GM12878 (cell line): Measurements from ENCODE around the gene IFI30. TPM values are rescaled to one million over a fixed set of nuclear protein-coding genes. Genes with fewer than 3 reads are reported as not detected.

Experiments used
- ZNF687 ChIP-seq: fragments of 450-650 bp; IDR thresholded peaks from 2 replicates; pipeline ENCODE4 v1.6.1; 2017; ENCODE audit warnings: mild to moderate bottlenecking, moderate library complexity
- polyA plus RNA-seq, 11 experiments: library from polyadenylated mRNA; depleted of rRNA in 4 of 11; unstranded in 6 of 11; stranded (reverse) in 5 of 11; fragments of >200 nt; fragmentation: Nextera tagmentation in 4 of 11; fragmentation: Illumina TruSeq in 1 of 11; extraction: Ambion mirVana in 4 of 11; extraction: Trizol in 1 of 11; gene quantifications; 1 replicate in 1 of 11; 2 replicates in 10 of 11; pipeline versions ENCODE4 v1.2.1 to v1.2.3, GENCODE V29; 2011 to 2016; ENCODE audit warnings: inconsistent platforms in 2 of 11, missing spikeins in 2 of 11, low read depth in 1 of 11
- small RNA-seq: library from RNA; depleted of rRNA; stranded (forward); fragments of <200 nt; gene quantifications from one replicate; pipeline ENCODE3, GENCODE V24; 2014
- total RNA-seq, 4 experiments: library from RNA; depleted of rRNA in 3 of 4; stranded (reverse); fragments of >200 nt in 3 of 4; fragmentation: Illumina TruSeq in 1 of 4; extraction: Trizol in 1 of 4; gene quantifications; 2 replicates each; pipeline versions ENCODE4 v1.2.1 to v1.2.3, GENCODE V29; 2013 to 2021

IFI30 gene
- total and polyA plus RNA-seq, 10 of the 15 experiments (the other 5 are each of a cell fraction or from before 2014, with no cell fraction given), result 221 to 1,112 (median 451) TPM

GRCh38 chr19:18226956-18227780 lies 53.6 kb downstream of the IFI30 start (continued):
- TF ChIP-seq ZNF687, result no peak

Small RNAs within 50 kb of the gene (small RNA-seq; reads per million reads assigned to genes)
- gene IFI30, result 0.62 reads per million, percentile 15 among the genes with 10 or more reads in this experiment

Other genes starting within 250 kb of the IFI30 start
Only the 7 nearest of the 16 such genes appear.
- 26.9 and 28.9 TPM in 2 replicates for gene IL12RB1, start 86.9 kb upstream of the IFI30 start, total RNA-seq (2014; rRNA removed)
- gene IL12RB1, start 86.9 kb upstream of the IFI30 start, total RNA-seq (2014; rRNA removed; fragmentation: Illumina TruSeq; extraction: Trizol), result 15.5 and 16.1 TPM in 2 replicates
- gene IL12RB1, start 86.9 kb upstream of the IFI30 start, total RNA-seq (2021), result 28.1 and 29.9 TPM in 2 replicates
- gene IL12RB1, start 86.9 kb upstream of the IFI30 start, polyA plus RNA-seq (2011; rRNA removed), result 5.5 and 10.8 TPM in 2 replicates
- 6.8 and 14.0 TPM in 2 replicates for gene IL12RB1, start 86.9 kb upstream of the IFI30 start, polyA plus RNA-seq (2014; fragmentation: Illumina TruSeq; extraction: Trizol)
- 1 to 10 TPM; 2.8 to 7.1 TPM for gene IL12RB1, start 86.9 kb upstream of the IFI30 start, polyA plus RNA-seq (2014; fragmentation: Nextera tagmentation; extraction: Ambion mirVana)
- gene IL12RB1, start 86.9 kb upstream of the IFI30 start, polyA plus RNA-seq (2014; rRNA removed), result 26.9 and 30.3 TPM in 2 replicates
- gene IL12RB1, start 86.9 kb upstream of the IFI30 start, polyA plus RNA-seq (2016; fragmentation: Nextera tagmentation; extraction: Ambion mirVana), result 10 to 100 TPM; 19.2 to 21.0 TPM
- gene MAST3, start 76.0 kb upstream of the IFI30 start, total RNA-seq (2014; rRNA removed), result 6.1 and 6.4 TPM in 2 replicates
- 2.7 and 3.0 TPM in 2 replicates for gene MAST3, start 76.0 kb upstream of the IFI30 start, total RNA-seq (2014; rRNA removed; fragmentation: Illumina TruSeq; extraction: Trizol)
- gene MAST3, start 76.0 kb upstream of the IFI30 start, total RNA-seq (2021), result 21.5 and 22.2 TPM in 2 replicates
- 1.9 and 4.5 TPM in 2 replicates for gene MAST3, start 76.0 kb upstream of the IFI30 start, polyA plus RNA-seq (2011; rRNA removed)
- 2.8 and 5.3 TPM in 2 replicates for gene MAST3, start 76.0 kb upstream of the IFI30 start, polyA plus RNA-seq (2014; fragmentation: Illumina TruSeq; extraction: Trizol)
- gene MAST3, start 76.0 kb upstream of the IFI30 start, polyA plus RNA-seq (2014; fragmentation: Nextera tagmentation; extraction: Ambion mirVana), result 1 to 10 TPM; 3.5 to 8.5 TPM
- 9.7 and 11.8 TPM in 2 replicates for gene MAST3, start 76.0 kb upstream of the IFI30 start, polyA plus RNA-seq (2014; rRNA removed)
- gene MAST3, start 76.0 kb upstream of the IFI30 start, polyA plus RNA-seq (2016; fragmentation: Nextera tagmentation; extraction: Ambion mirVana), result 10 to 100 TPM in 1 of 2 experiments, 1 to 10 TPM in 1; 9.7 to 10.5 TPM
- gene PIK3R2, start 20.6 kb upstream of the IFI30 start, total RNA-seq (2014; rRNA removed), result 6.3 and 8.0 TPM in 2 replicates
- gene PIK3R2, start 20.6 kb upstream of the IFI30 start, total RNA-seq (2014; rRNA removed; fragmentation: Illumina TruSeq; extraction: Trizol), result 1.9 and 3.9 TPM in 2 replicates
- 22.6 and 23.3 TPM in 2 replicates for gene PIK3R2, start 20.6 kb upstream of the IFI30 start, total RNA-seq (2021)
- gene PIK3R2, start 20.6 kb upstream of the IFI30 start, polyA plus RNA-seq (2011; rRNA removed), result 2.9 and 6.4 TPM in 2 replicates
- 0.73 and 3.4 TPM in 2 replicates for gene PIK3R2, start 20.6 kb upstream of the IFI30 start, polyA plus RNA-seq (2014; fragmentation: Illumina TruSeq; extraction: Trizol)
- under 1 TPM; 0.26 to 0.75 TPM for gene PIK3R2, start 20.6 kb upstream of the IFI30 start, polyA plus RNA-seq (2014; fragmentation: Nextera tagmentation; extraction: Ambion mirVana)
- 5.2 and 5.8 TPM in 2 replicates for gene PIK3R2, start 20.6 kb upstream of the IFI30 start, polyA plus RNA-seq (2014; rRNA removed)
- gene PIK3R2, start 20.6 kb upstream of the IFI30 start, polyA plus RNA-seq (2016; fragmentation: Nextera tagmentation; extraction: Ambion mirVana), result 1 to 10 TPM; 1.1 TPM
- 26.7 and 32.0 TPM in 2 replicates for gene MPV17L2, start 19.4 kb downstream of the IFI30 start, total RNA-seq (2014; rRNA removed)
- gene MPV17L2, start 19.4 kb downstream of the IFI30 start, total RNA-seq (2014; rRNA removed; fragmentation: Illumina TruSeq; extraction: Trizol), result 13.6 and 15.4 TPM in 2 replicates
- gene MPV17L2, start 19.4 kb downstream of the IFI30 start, total RNA-seq (2021), result 17.9 and 19.9 TPM in 2 replicates
- 7.1 and 17.1 TPM in 2 replicates for gene MPV17L2, start 19.4 kb downstream of the IFI30 start, polyA plus RNA-seq (2011; rRNA removed)
- 10.4 and 25.9 TPM in 2 replicates for gene MPV17L2, start 19.4 kb downstream of the IFI30 start, polyA plus RNA-seq (2014; fragmentation: Illumina TruSeq; extraction: Trizol)
- 1 to 10 TPM; 5.1 to 7.7 TPM for gene MPV17L2, start 19.4 kb downstream of the IFI30 start, polyA plus RNA-seq (2014; fragmentation: Nextera tagmentation; extraction: Ambion mirVana)
- 39.4 and 44.5 TPM in 2 replicates for gene MPV17L2, start 19.4 kb downstream of the IFI30 start, polyA plus RNA-seq (2014; rRNA removed)
- 10 to 100 TPM; 46.2 to 57.2 TPM for gene MPV17L2, start 19.4 kb downstream of the IFI30 start, polyA plus RNA-seq (2016; fragmentation: Nextera tagmentation; extraction: Ambion mirVana)
- 0.98 and 1.2 TPM in 2 replicates for gene RAB3A, start 30.2 kb downstream of the IFI30 start, total RNA-seq (2014; rRNA removed)
- gene RAB3A, start 30.2 kb downstream of the IFI30 start, total RNA-seq (2014; rRNA removed; fragmentation: Illumina TruSeq; extraction: Trizol), result 0.51 and 0.67 TPM in 2 replicates
- 2.9 and 3.5 TPM in 2 replicates for gene RAB3A, start 30.2 kb downstream of the IFI30 start, total RNA-seq (2021)
- 1.3 and 2.8 TPM in 2 replicates for gene RAB3A, start 30.2 kb downstream of the IFI30 start, polyA plus RNA-seq (2011; rRNA removed)
- 0.54 and 1.1 TPM in 2 replicates for gene RAB3A, start 30.2 kb downstream of the IFI30 start, polyA plus RNA-seq (2014; fragmentation: Illumina TruSeq; extraction: Trizol)
- gene RAB3A, start 30.2 kb downstream of the IFI30 start, polyA plus RNA-seq (2014; fragmentation: Nextera tagmentation; extraction: Ambion mirVana), result under 1 TPM in 1 of 2 experiments, not detected in 1; 0.07 TPM
- 1.0 and 2.5 TPM in 2 replicates for gene RAB3A, start 30.2 kb downstream of the IFI30 start, polyA plus RNA-seq (2014; rRNA removed)
- gene RAB3A, start 30.2 kb downstream of the IFI30 start, polyA plus RNA-seq (2016; fragmentation: Nextera tagmentation; extraction: Ambion mirVana), result 1 to 10 TPM; 1.6 to 2.0 TPM
- gene PDE4C, start 52.6 kb downstream of the IFI30 start, total RNA-seq (2014; rRNA removed), result 0.28 and 1.1 TPM in 2 replicates
- 0.14 and 0.40 TPM in 2 replicates for gene PDE4C, start 52.6 kb downstream of the IFI30 start, total RNA-seq (2014; rRNA removed; fragmentation: Illumina TruSeq; extraction: Trizol)
- 0.27 and 0.67 TPM in 2 replicates for gene PDE4C, start 52.6 kb downstream of the IFI30 start, total RNA-seq (2021)
- gene PDE4C, start 52.6 kb downstream of the IFI30 start, polyA plus RNA-seq (2011; rRNA removed), result 0.19 and 0.43 TPM in 2 replicates
- gene PDE4C, start 52.6 kb downstream of the IFI30 start, polyA plus RNA-seq (2014; fragmentation: Illumina TruSeq; extraction: Trizol), result 0.15 TPM in 1 of 2 replicates, not detected in the other
- under 1 TPM; 0.08 to 0.13 TPM for gene PDE4C, start 52.6 kb downstream of the IFI30 start, polyA plus RNA-seq (2014; fragmentation: Nextera tagmentation; extraction: Ambion mirVana)
- gene PDE4C, start 52.6 kb downstream of the IFI30 start, polyA plus RNA-seq (2014; rRNA removed), result 0.27 and 0.73 TPM in 2 replicates
- gene PDE4C, start 52.6 kb downstream of the IFI30 start, polyA plus RNA-seq (2016; fragmentation: Nextera tagmentation; extraction: Ambion mirVana), result under 1 TPM; 0.13 to 0.47 TPM
- gene IQCN, start 100.6 kb downstream of the IFI30 start, total RNA-seq (2014; rRNA removed), result 0.23 and 0.27 TPM in 2 replicates
- 0.27 and 0.28 TPM in 2 replicates for gene IQCN, start 100.6 kb downstream of the IFI30 start, total RNA-seq (2014; rRNA removed; fragmentation: Illumina TruSeq; extraction: Trizol)
- 0.54 and 0.64 TPM in 2 replicates for gene IQCN, start 100.6 kb downstream of the IFI30 start, total RNA-seq (2021)
- 0.01 TPM in 1 of 2 replicates, not detected in the other for gene IQCN, start 100.6 kb downstream of the IFI30 start, polyA plus RNA-seq (2011; rRNA removed)
- gene IQCN, start 100.6 kb downstream of the IFI30 start, polyA plus RNA-seq (2014; fragmentation: Illumina TruSeq; extraction: Trizol), result 0.08 and 0.19 TPM in 2 replicates
- not detected for gene IQCN, start 100.6 kb downstream of the IFI30 start, polyA plus RNA-seq (2014; fragmentation: Nextera tagmentation; extraction: Ambion mirVana)
- gene IQCN, start 100.6 kb downstream of the IFI30 start, polyA plus RNA-seq (2014; rRNA removed), result 0.45 and 0.72 TPM in 2 replicates
- under 1 TPM in 1 of 2 experiments, not detected in 1; 0.07 TPM for gene IQCN, start 100.6 kb downstream of the IFI30 start, polyA plus RNA-seq (2016; fragmentation: Nextera tagmentation; extraction: Ambion mirVana)